ENCODE results near the gene TOR2A.

Gene TOR2A

GRCh38 chr9:127693143-127693542, 42.0 kb downstream of the TOR2A start:
- TF ChIP-seq EZH2phosphoT487 (IDR thresholded peaks at IDR 0.05; ENCODE audit: borderline replicate concordance) (no peak), CTCF (conservative IDR thresholded peaks at IDR 0.05; ENCODE audit: low read length) (no peak)
- Histone ChIP-seq H3K4me1 (ENCODE audit: insufficient read depth, low read length, poor library complexity, severe bottlenecking) (no peaks in the 10 kb centered on the region), H3K27me3 (ENCODE audit: insufficient read depth, low read length, poor library complexity, severe bottlenecking) (no peaks in the 10 kb centered on the region), H4K20me1 (ENCODE audit: insufficient read depth, low read length, poor library complexity, severe bottlenecking) (no peaks in the 10 kb centered on the region), H2AFZ (ENCODE audit: low read length) (no peak overlapping the region), H3K79me2 (ENCODE audit: insufficient read depth, low read length) (no peaks in the 10 kb centered on the region), H3K9me3 (ENCODE audit: insufficient read depth, low read depth, low read length) (no peaks in the 10 kb centered on the region), H3K9me2 (replicated peaks; ENCODE audit: low read depth, low read length) (no peaks in the 10 kb centered on the region), H3K9ac (ENCODE audit: low read depth, low read length, poor library complexity, severe bottlenecking) (no peak overlapping the region), H3K4me3 (ENCODE audit: low read length, poor library complexity, severe bottlenecking) (no peak overlapping the region), H3F3A (ENCODE audit: low read depth) (no peaks in the 10 kb centered on the region), H3K36me3 (ENCODE audit: insufficient read depth, low read length) (peaks cover 22% of the 10 kb centered on the region; the same call in 1 of the 2 replicates), H3K4me2 (ENCODE audit: low read depth, low read length, poor library complexity, severe bottlenecking) (no peak overlapping the region)

- H3K36me3 ChIP-seq (ENCODE audit: insufficient read depth, low read length), result peaks cover 27% of the 10 kb centered on the region; the same call in 1 of the 2 replicates
These were observed 43.0 kb downstream of the TOR2A start for GRCh38 chr9:127692071-127692470.

GRCh38 chr9:127690735-127691134, 44.4 kb downstream of the TOR2A start:
- H4K20me1 ChIP-seq (ENCODE audit: insufficient read depth, low read length, poor library complexity, severe bottlenecking), result no peaks in the 10 kb centered on the region
- H3K9ac ChIP-seq (ENCODE audit: low read depth, low read length, poor library complexity, severe bottlenecking), result no peak overlapping the region
- H3K36me3 ChIP-seq (ENCODE audit: insufficient read depth, low read length), result peaks cover 40% of the 10 kb centered on the region; the same call in 1 of the 2 replicates
- no peaks in the 10 kb centered on the region for H3F3A ChIP-seq (ENCODE audit: low read depth)
- H2AFZ ChIP-seq (ENCODE audit: low read length), result no peak overlapping the region
- H3K4me3 ChIP-seq (ENCODE audit: low read length, poor library complexity, severe bottlenecking), result no peak overlapping the region
- no peaks in the 10 kb centered on the region for H3K27me3 ChIP-seq (ENCODE audit: insufficient read depth, low read length, poor library complexity, severe bottlenecking)
- TF ChIP-seq EZH2phosphoT487 (IDR thresholded peaks at IDR 0.05; ENCODE audit: borderline replicate concordance) (no peak), CTCF (conservative IDR thresholded peaks at IDR 0.05; ENCODE audit: low read length) (no peak)
- no peaks in the 10 kb centered on the region for H3K9me2 ChIP-seq (replicated peaks; ENCODE audit: low read depth, low read length)
- H3K9me3 ChIP-seq (ENCODE audit: insufficient read depth, low read depth, low read length), result no peaks in the 10 kb centered on the region
- no peaks in the 10 kb centered on the region for H3K79me2 ChIP-seq (ENCODE audit: insufficient read depth, low read length)
- no peak overlapping the region for H3K4me2 ChIP-seq (ENCODE audit: low read depth, low read length, poor library complexity, severe bottlenecking)
- no peaks in the 10 kb centered on the region for H3K4me1 ChIP-seq (ENCODE audit: insufficient read depth, low read length, poor library complexity, severe bottlenecking)

More at GRCh38 chr9:127692071-127692470, 43.0 kb downstream of the TOR2A start:
- H3K27me3 ChIP-seq (ENCODE audit: insufficient read depth, low read length, poor library complexity, severe bottlenecking), result no peaks in the 10 kb centered on the region
- no peak overlapping the region for H3K4me3 ChIP-seq (ENCODE audit: low read length, poor library complexity, severe bottlenecking)
- no peak overlapping the region for H2AFZ ChIP-seq (ENCODE audit: low read length)
- no peaks in the 10 kb centered on the region for H3K9me2 ChIP-seq (replicated peaks; ENCODE audit: low read depth, low read length)
- H3K4me1 ChIP-seq (ENCODE audit: insufficient read depth, low read length, poor library complexity, severe bottlenecking), result no peaks in the 10 kb centered on the region
- no peaks in the 10 kb centered on the region for H3F3A ChIP-seq (ENCODE audit: low read depth)
- no peak overlapping the region for H3K9ac ChIP-seq (ENCODE audit: low read depth, low read length, poor library complexity, severe bottlenecking)
- no peaks in the 10 kb centered on the region for H3K9me3 ChIP-seq (ENCODE audit: insufficient read depth, low read depth, low read length)
- H4K20me1 ChIP-seq (ENCODE audit: insufficient read depth, low read length, poor library complexity, severe bottlenecking), result no peaks in the 10 kb centered on the region
- H3K79me2 ChIP-seq (ENCODE audit: insufficient read depth, low read length), result no peaks in the 10 kb centered on the region
- TF ChIP-seq CTCF (conservative IDR thresholded peaks at IDR 0.05; ENCODE audit: low read length) (no peak), EZH2phosphoT487 (IDR thresholded peaks at IDR 0.05; ENCODE audit: borderline replicate concordance) (no peak)
- H3K4me2 ChIP-seq (ENCODE audit: low read depth, low read length, poor library complexity, severe bottlenecking), result no peak overlapping the region

Measured in Loucy (cell line).